Iris pigment epithelial cell (primary cell): ENCODE results near the gene EHD1.
A peak's percentile ranks its signal among the peaks of the same experiment; 100 is the strongest.

Experiments used
- DNase-seq: peaks from one replicate; pipeline ENCODE4 v3.0.0-alpha.2; 2011; ENCODE audit warnings: low read depth

EHD1 gene

DNA sequence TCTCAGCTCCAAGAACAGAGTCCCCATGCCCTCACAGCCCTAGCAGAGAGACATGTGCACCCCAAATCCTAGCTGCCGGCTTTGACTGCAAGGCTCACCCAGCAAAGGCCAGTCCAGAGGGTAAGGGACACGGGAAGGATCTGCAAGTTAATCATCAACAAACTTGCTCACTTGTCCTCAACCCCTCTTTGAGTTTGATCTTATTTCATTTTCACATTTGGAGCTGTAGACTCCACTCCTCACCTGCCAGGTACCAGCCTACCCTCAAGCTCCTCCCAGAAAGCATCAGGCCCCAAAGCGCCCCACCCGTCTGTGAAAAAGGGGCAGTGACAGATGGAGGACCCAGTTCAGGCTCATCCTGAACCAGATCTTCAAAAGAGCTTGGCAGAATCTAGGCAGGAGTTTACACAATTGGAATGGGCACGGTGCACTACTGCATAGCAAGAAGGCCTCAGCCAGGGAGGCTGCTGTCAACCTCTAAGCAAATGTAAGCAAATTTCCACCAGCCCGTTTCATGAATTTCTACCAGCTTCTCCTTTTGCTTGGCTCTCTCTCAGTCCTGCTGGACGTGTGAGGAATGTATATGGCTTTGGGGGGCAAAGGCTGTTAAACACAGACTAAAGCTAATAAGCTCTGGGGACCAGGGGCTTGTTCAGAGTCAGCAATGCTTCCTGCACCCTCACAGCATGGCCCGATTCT is 5.5 kb downstream of the EHD1 start:
- DNase-seq = no peak

DNA sequence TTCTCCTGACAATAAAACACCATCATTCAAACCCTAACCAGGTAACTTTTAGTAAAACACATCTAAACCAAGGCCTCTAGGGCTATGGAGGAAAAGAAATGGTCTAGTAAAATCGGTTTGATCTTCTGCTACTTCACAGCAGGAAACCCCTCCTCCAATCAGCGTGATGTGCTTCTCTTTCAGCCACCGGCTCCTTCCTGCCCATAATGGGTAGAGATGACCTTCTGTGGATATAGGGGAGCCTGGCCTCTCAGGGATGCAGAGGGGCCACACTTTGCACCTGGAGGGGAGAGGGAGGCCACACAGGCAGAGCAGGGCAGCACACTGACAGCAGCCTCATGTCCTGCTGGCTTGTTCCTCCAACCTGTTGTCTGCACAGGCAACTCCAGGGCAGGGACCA is 6.9 kb downstream of the EHD1 start:
- no peak for DNase-seq

DNA sequence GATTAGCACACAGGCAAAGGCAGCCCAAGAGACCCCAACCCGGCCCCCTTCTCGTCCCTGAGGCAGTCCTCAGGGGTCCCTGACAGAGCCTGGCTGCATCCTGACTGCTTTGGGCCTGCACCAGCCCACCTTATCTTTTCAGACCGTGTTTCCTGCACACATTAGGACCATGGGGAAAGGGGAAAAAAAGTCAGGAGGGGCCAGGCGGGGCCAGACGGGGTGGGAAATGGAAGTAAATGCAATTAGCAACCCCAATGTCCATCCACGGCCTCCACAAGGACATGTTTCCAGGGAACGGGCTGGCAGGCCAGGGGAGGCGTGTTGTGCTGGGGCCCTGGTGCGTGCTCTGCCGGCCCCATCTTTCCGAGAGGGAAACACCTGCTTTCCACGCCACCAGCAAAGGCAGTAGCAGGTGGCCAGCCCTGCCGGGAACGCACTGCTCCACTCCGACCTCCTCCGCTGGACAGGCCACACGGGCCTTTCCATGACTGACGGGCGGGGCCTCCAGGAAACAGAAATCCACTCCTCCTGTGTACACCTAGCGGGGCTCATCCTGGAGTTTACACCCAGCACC is 7.4 kb downstream of the EHD1 start:
- DNase-seq = no peak

DNA sequence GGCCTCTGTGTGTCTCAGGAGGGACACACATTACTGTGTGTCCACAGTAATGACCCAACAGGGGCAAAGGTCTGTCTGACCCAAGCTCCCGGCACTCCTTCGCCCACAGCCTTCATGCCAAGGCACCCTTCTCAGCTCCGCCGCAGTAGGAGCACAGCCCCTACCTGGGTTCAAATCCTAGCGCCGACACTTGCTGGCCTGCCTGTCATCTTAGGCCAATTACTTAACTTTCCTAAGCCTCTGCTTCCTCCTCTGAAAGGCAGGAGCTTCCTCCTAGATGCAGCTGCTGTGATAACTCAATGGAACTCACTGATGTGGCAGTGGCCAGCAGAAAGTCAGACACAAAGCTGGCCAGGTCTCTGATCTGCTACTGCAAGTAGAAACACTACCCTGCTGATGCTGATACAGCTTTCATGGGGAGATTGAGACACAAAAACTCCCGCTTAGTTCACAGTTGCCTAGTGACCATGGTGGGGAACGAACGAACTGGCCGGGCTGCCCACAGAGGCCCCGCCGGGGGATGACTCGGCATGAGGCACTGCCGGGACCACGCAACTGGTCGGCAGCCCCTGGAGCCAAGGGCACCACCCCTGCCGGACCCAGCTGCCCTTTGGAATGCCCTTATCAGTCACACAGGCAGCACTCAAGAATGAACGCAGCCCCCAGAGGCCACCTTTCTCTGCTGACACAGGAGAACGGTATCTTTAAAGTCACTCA is 8.1 kb downstream of the EHD1 start:
- peak; percentile 88 for DNase-seq

DNA sequence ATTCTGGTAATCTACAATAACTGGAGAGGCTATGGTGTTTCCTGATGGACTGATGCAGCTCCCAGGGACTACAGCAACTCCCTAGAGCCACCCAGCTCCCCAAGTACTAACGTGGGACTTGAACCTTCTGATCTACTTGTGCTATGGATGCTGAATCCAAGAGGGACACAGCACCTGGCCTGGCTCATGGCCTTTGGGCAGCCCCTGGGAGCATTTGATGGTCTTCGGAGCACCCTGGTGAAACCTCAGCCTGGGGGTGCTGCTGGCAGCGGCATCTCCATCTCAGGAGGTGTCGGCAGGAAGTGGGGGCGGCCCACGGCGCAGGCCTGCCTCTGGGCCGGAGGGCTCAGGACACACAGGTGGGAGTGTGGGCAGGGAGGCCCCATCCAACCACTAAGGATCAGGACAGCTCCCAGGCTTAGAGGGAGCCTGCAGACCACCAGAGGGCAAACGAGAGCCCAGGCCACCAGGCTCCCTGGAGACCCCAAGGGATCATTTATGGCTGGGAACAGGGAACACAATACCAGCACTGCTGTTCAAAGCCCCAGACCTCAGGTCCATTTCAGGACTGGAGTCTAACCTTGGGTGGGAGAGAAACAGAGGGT is 8.7 kb downstream of the EHD1 start:
- no peak for DNase-seq

DNA sequence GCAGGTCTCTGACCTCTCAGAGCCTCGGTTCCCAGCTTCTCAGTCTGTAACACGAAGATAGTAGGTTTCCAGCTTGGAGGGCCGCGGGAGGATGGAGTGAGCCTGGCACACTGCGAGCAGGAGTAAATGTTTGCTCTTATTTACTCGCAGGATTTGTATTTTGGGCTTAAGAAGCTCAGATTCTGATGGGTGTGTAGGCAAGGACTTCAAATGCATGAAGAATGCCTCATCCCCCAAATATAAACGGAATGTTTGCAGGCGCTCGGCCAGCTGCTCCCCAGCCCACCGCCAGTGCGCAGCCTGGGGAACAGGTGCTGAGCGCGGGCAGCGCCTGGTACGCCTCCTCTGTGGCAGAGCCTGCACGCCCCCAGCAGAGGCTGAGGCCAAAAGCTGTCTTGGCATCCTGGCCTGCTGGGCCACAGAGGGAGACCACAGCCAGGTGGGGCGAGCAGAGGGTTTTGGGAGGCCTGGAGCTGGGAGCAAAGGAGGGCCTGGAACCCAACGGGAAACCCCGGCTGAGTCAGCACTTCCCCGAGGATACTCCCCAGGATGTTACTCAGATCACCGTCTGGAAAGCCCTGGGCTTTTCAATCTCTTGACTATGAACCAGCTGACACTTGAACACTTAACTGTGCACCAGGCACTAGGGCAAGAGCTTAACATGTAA is 9.4 kb downstream of the EHD1 start:
- peak; percentile 90 for DNase-seq

DNA sequence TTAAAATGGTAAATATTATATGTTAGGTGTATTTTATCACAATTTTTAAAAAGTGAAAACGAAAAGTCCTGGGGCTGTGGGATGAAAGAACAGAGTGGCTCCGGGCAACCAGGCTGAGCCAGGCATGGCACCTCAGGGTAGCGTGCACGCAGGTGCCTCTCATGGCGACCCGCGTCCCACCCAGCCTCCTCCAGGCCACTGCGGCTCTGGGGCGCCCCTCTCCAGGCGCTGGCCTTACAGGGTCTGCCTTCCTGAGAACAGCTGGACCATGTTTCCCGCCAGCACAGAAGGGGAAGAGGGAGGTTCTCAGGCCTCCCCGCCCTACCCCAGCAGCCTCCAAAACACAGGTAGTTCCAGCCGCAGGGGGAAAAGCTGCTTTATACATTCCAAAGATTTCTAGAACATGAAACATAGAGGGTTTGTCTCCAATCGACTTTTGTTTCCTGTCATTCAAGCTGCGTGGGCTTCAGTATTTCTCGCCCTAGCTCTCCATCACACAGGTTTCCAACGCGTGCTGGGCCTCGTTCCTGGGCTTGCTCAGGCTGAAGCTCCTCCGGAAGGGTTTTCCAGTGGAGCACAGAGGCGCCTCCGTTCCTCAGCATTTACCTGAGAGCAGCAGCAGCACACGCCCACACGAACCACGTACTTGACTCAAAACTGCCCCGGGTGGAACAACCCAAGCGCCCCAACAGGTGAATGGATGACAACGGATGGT is 10.5 kb downstream of the EHD1 start:
- DNase-seq = no peak

DNA sequence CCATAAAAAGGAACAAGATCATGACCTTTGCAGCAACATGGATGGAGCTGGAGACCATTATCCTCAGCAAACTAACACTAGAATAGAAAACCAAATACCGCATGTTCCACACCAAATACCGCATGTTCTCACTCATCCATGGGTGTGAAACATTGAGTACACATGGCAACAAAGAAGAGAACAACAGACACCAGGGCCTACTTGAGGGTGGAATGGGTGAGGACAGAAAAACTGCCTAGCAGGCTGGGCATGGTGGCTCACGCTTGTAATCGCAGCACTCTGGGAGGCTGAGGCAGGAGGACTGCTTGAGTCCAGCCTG is 12.3 kb downstream of the EHD1 start:
- no peak for DNase-seq

DNA sequence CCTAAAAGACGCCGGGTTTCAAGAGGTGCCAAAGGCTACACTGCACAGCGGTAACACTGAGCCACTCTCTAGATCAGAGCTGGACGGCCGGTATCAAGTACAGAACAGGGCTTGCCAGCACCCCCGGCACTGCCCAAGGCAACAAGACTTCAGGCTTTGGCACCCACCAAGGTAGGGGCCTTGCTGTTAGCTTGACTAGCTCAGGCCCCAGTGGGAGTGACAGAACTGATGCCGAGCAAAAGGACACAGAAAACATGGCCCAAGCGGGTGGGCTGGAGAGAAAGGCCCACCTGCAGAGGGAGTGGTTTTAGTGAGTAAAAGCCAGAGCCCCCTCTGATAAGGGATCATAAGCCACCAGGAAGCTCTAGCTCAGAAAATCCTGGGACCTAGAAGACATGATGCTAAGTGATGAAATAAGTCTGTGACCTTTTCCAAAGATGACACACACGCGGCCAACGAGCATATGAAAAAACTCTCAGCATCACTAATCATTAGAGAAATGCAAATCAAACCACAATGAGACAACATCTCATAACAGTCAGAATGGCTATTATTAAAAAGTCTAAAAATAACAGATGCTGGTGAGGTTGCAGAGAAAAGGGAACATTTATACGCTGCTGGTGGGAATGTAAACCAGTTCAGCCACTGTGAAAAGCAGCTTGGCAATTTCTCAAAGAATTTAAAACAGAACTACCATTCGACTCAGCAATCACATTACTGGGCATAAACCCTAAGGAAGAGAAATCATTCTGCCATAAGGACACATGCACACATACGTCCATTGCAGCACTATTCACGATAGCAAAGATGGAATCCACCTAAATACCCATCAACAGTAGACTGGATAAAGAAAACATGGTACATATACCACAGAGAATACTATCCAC is 12.9 kb downstream of the EHD1 start:
- peak; percentile 87 for DNase-seq

DNA sequence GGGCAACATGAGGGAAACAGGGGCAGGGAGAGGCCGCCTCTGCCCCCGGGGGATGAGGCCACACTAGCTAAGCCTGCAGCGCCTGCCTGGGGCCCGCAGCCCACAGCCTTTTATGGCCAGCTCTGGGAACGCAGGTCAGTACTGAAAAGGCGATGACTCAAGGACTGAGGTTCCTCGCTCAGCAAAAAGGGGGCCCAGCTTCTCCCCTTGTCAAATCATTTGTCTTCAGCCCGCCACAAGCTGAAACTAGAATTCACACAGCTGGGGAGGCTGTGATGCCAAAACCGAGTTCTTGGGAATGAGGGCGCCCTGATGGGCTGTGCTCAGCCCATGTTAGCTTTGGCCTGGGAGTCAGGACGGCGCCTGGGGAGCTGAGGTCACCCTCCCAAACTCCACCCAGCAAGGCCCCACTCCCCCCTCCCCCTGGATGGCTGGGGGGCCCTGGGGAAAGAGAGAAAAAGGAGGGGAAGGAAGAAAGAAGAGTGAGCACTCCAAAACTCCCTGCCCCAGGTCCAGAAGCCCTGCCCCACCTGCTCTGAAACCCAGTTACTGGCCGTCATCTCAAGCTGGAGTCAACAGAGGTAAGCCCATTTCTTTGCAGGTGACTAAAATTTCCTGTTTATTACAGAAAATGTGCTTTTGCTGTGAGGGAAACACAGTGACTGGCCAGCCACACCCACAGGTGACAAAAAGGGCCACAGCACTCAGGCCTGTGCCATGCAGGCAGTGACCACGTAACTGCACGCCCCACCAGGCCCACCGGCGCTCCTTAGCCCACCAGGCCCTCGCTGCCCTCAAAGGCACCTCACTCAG is 13.7 kb downstream of the EHD1 start:
- peak; percentile 88 for DNase-seq

DNA sequence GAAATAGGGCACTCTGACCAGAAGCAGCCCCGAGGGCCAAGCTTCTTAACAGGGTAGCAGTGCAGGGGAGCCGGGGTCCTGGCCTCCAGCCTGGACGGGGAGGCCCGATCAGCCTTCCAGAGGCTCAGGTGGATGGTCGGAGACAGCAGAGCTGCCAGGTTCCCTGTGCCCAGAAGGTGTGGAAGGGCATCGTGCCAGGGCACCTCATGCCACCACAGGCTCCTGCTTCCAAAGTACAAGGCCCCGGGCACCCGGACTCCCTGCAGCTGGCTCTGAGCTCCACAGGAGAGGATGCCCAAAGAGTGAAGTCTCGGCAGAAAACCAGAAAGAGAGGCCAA is 14.3 kb downstream of the EHD1 start:
- DNase-seq = no peak

DNA sequence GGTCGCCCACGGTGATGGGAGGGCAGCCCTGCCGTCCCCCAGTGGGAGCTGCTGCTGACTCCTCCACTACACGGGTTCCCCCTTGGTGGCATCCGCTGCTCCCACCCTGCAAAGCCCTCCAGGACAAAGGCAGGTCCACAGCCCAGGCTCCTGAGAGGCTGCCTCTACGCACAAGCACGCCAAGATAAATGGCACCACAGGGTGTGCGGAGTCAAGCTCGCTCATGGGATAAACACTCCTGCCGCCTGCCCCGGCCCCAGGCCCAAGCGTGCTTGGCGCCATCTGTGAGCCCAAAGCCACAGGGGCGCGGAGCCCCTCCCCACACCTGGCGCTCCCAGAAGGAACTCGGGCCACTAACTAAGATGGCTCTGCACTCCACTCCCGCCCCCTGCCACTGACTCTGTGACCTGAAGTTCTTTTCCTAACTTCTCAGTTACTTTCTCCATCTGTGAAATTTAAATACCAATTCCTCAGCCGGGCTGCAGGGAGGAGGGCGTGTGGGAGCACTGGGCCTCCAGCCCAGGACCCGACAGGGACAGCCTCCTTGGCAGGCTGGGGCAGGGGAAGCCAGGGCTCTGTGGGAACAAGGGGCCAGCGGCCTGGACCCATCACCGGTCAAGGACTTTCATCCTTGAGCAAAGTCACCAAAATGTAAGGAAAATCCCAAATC is 14.9 kb downstream of the EHD1 start:
- no peak for DNase-seq

DNA sequence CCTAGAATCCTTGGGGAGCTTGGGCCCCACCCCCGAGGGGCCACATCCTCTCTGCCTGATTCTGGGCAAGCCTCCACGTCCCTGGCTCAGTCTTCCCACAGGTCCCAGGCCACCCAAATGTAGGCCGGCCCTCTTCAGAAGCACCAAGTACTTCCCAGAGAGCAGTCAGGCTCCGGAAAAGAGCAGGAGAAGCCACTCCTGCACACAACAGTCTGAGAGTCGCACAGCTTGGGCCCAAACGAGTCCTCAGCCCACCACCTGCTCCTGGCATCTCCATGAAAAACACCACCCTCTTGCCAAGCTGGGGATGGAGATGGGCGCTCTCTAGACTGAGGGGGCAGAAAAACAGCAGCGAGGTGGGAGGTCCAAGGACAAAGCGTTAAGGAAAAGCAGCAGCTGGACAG is 15.4 kb downstream of the EHD1 start:
- no peak for DNase-seq

DNA sequence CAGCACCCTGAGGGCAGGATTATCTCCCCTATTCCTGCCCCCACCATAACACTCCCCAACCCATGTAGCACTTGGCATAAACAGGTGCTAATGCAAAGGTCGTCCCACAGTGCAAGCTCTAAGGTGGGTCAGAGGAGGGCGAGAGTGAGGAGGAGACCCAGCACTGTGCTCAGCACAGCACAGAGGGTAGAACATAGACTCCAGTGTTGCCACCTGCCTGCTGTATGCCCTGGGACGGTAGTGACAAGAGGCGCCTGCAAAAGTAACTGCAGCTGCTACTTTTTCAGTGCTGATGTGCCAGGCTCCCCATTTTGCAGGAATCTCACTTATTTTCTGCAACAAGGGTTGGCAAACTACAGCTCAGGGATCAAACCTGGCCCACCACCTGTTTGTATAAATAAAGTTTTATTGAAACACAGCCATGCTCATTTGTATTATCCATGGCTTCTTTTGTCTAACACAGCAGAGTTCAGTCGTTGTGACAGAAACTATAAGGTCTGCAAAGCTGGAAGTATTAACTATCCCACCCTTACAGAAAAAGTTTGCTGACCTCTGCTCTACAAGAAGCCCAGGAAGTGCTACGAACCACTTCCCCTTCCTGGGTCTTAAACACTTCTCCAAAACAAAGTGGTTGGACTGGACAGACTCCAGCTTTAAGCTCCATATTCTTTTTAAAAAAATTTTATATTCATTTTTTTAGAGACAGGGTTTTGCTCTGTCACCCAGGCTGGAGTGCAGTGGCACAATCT is 17.0 kb downstream of the EHD1 start:
- DNase-seq = no peak

DNA sequence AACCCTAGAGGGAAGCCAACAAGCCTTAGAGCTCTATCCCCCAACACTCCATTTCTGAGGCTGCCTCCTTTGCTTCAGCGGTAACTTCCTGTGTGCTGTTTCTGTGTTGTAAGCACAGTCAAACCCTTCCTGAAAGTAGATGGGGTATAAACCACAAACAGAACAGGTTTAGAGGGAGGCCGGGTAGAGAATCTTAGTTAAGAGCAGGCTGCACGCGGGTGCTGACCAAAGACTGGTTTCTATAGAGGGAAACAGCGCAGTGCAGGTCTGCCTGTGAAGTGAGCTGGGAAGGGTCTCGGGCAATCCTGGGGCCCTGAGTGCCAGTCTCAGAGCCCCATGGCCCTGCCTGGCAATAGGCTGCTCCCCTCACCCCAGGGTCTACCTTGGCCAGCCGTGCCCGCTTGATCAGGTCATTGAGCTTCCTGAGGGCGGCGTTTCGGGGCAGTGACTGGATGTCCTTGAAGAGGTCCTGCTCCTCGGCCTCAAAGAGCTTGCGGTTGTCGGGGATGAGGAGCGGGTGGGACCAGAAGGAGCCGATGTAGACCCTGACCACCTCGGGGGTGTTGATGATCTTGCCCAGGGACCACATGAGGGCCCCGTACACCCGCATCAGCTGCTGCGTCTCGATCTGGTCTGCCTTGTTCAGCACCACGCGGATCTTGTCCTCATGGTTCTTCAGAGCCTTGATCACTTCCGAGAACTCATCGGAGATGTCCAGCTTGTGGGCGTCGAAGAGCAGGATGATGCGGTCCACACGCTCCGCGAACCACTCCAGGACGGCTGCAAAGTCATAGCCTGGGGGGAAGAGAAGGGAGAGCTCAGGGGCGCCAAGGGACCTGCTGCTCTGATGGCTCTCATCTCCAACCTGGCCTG is 18.6 kb downstream of the EHD1 start:
- DNase-seq = no peak

DNA sequence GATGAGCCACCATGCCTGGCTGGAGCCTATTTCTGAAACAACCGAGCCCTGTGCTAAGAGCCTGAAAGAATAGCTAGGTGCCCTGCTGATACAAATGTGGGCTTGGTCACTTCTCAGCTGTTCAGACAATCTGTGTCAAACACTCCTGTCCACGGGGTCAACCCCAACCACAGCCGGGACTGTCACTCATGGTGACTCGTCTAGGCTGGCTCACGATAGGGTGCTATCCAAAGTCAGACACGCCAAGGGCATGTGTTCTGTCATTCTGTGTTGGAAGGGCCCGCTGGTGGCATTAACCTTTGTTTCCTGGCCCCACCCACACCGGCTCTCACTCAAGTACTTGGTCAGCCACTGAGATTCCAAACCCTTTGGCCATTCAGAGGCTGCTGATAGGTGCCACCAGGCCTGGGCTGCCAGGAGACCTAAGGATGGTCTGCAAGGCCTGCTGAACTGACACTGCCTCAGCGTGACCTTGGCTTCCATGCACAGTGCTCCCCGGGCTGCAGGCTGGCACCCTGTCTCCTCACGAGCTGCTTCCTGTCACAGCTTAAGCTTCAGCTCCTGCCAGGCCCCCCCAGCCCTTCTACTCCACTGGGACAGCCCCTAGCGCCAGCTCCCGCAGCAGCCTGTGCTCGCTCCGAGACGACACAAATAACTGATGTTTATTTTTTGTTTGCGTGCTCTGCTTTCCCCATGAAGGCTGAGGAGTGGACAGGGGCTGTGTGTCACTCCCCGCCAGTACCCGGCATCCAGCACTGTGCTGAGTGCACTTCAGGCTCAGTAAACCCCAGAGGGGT is 19.8 kb downstream of the EHD1 start:
- DNase-seq = no peak

DNA sequence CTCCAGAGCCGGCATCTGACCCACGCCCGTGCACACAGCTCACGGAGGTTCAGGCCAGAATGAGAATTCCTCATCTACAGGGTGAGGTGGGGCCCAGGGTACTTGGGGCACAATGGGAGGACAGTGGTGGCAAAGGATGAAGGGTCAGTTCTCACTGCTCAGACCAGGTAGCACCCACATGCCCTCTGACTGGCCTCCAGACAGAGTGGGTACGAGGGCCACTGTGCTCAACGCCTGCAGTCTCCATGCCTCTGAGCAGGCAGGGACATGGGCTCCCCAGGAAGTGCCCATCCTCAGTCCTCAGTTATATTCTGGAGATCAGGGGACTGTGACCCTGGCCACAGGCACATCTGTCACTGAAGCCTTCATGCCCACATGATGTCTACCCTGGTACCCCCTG is 20.9 kb downstream of the EHD1 start:
- no peak for DNase-seq
